ENCODE data around the gene SGTB. TPM values are rescaled to one million over a fixed set of nuclear protein-coding genes. Genes with fewer than 3 reads are reported as not detected.
"Not testable (repeated sequence)": the region's sequence is repeated elsewhere in the genome, so short reads cannot be mapped to it uniquely, and the experiment has no call there.

Gene SGTB
- total RNA-seq, 1 donor from 2014 or later = 10.2 TPM

- H3K27me3 Mint-ChIP-seq = no peaks in the 10 kb centered on the region
- TF ChIP-seq, protein P1, sequence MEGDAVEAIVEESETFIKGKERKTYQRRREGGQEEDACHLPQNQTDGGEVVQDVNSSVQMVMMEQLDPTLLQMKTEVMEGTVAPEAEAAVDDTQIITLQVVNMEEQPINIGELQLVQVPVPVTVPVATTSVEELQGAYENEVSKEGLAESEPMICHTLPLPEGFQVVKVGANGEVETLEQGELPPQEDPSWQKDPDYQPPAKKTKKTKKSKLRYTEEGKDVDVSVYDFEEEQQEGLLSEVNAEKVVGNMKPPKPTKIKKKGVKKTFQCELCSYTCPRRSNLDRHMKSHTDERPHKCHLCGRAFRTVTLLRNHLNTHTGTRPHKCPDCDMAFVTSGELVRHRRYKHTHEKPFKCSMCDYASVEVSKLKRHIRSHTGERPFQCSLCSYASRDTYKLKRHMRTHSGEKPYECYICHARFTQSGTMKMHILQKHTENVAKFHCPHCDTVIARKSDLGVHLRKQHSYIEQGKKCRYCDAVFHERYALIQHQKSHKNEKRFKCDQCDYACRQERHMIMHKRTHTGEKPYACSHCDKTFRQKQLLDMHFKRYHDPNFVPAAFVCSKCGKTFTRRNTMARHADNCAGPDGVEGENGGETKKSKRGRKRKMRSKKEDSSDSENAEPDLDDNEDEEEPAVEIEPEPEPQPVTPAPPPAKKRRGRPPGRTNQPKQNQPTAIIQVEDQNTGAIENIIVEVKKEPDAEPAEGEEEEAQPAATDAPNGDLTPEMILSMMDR (conservative IDR thresholded peaks at IDR 0.05) = no peak
- H3K9me3 Mint-ChIP-seq = no peaks in the 10 kb centered on the region
- H3K4me1 Mint-ChIP-seq (ENCODE audit: unreplicated experiment) = no peaks in the 10 kb centered on the region
- no peak overlapping the region for H3K27ac Mint-ChIP-seq
- H3K4me3 Mint-ChIP-seq = no peak overlapping the region
- DNase-seq (ENCODE audit: extremely low spot score, unreplicated experiment) = no peak
- H3K36me3 Mint-ChIP-seq = peaks cover 16% of the 10 kb centered on the region
Observed at GRCh38 chr5:65734921-65735320, 13.0 kb upstream of the SGTB start.

- H3K9me3 Mint-ChIP-seq; H3K4me1 Mint-ChIP-seq (ENCODE audit: unreplicated experiment); H3K4me3 Mint-ChIP-seq; H3K27ac Mint-ChIP-seq; DNase-seq (ENCODE audit: extremely low spot score, unreplicated experiment); H3K27me3 Mint-ChIP-seq: not testable (repeated sequence)
- peaks cover 16% of the 10 kb centered on the region for H3K36me3 Mint-ChIP-seq
Observed at GRCh38 chr5:65734196-65734775, 12.4 kb upstream of the SGTB start.

GRCh38 chr5:65732046-65732445, 10.1 kb upstream of the SGTB start:
- H3K4me1 Mint-ChIP-seq (ENCODE audit: unreplicated experiment) = not testable (repeated sequence)

GRCh38 chr5:65730910-65731309, 9.0 kb upstream of the SGTB start:
- H3K27me3 Mint-ChIP-seq = no peaks in the 10 kb centered on the region
- no peak for DNase-seq (ENCODE audit: extremely low spot score, unreplicated experiment)

More at GRCh38 chr5:65732046-65732445, 10.1 kb upstream of the SGTB start:
- H3K9me3 Mint-ChIP-seq; H3K27me3 Mint-ChIP-seq; H3K4me3 Mint-ChIP-seq; H3K27ac Mint-ChIP-seq; DNase-seq (ENCODE audit: extremely low spot score, unreplicated experiment): not testable (repeated sequence)
- peaks cover 16% of the 10 kb centered on the region for H3K36me3 Mint-ChIP-seq

GRCh38 chr5:65728218-65728617, 6.3 kb upstream of the SGTB start:
- H3K4me1 Mint-ChIP-seq (ENCODE audit: unreplicated experiment) = peaks cover 8% of the 10 kb centered on the region
- TF ChIP-seq, protein P1 (conservative IDR thresholded peaks at IDR 0.05) = no peak
- no peak overlapping the region for H3K4me3 Mint-ChIP-seq
- DNase-seq (ENCODE audit: extremely low spot score, unreplicated experiment) = no peak
- no peaks in the 10 kb centered on the region for H3K27me3 Mint-ChIP-seq
- peaks cover 18% of the 10 kb centered on the region for H3K36me3 Mint-ChIP-seq
- H3K27ac Mint-ChIP-seq = no peak overlapping the region
- H3K9me3 Mint-ChIP-seq = no peaks in the 10 kb centered on the region

More at GRCh38 chr5:65730910-65731309, 9.0 kb upstream of the SGTB start:
- Mint-ChIP-seq H3K9me3 (no peaks in the 10 kb centered on the region), H3K36me3 (peaks cover 16% of the 10 kb centered on the region), H3K4me1 (ENCODE audit: unreplicated experiment) (no peaks in the 10 kb centered on the region), H3K27ac (no peak overlapping the region), H3K4me3 (no peak overlapping the region)
- TF ChIP-seq, protein P1 (conservative IDR thresholded peaks at IDR 0.05) = no peak

DNA sequence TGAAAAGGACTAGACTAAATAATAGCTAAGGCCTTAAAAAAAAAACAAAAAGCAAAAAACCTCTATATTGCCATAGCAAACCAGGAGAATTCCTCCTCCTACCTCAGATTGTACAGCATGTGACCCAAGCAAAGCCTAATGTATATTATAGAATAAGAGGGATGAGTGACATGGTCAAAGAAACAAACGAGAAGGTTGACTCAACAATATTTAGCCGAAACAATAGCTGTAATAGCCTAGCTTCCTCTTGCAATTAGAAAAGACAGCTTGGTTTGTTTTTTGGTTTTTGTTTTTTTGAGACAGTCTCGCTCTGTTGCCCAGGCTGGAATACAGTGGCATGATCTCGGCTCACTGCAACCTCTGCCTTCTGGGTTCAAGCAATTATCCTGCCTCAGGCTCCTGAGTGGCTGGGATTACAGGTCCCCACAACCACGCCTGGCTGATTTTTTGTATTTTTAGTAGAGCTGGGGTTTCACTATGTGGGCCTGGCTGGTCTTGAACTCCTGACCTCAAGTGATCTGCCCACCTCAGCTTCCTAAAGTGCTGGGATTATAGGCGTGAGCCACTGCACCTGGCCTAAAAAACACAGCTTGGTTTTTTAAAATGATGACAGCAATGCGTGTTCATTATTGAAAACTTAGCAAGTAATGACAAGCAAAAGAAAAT, 5.7 kb upstream of the SGTB start:
- DNase-seq (ENCODE audit: extremely low spot score, unreplicated experiment) = no peak
- no peak overlapping the region for H3K4me3 Mint-ChIP-seq
- peaks cover 10% of the 10 kb centered on the region for H3K4me1 Mint-ChIP-seq (ENCODE audit: unreplicated experiment)
- no peaks in the 10 kb centered on the region for H3K27me3 Mint-ChIP-seq
- H3K9me3 Mint-ChIP-seq = no peaks in the 10 kb centered on the region
- no peak overlapping the region for H3K27ac Mint-ChIP-seq
- TF ChIP-seq, protein P1 (conservative IDR thresholded peaks at IDR 0.05) = no peak
- peaks cover 18% of the 10 kb centered on the region for H3K36me3 Mint-ChIP-seq
